ENCODE results near the gene CHP1. TPM values are rescaled to one million over a fixed set of nuclear protein-coding genes. Genes with fewer than 3 reads are reported as not detected.
"Not testable (repeated sequence)": the region's sequence is repeated elsewhere in the genome, so short reads cannot be mapped to it uniquely, and the experiment has no call there.

The CHP1 gene
- total RNA-seq, 2 donors from 2014 or later, result 407 to 410 TPM

DNA sequence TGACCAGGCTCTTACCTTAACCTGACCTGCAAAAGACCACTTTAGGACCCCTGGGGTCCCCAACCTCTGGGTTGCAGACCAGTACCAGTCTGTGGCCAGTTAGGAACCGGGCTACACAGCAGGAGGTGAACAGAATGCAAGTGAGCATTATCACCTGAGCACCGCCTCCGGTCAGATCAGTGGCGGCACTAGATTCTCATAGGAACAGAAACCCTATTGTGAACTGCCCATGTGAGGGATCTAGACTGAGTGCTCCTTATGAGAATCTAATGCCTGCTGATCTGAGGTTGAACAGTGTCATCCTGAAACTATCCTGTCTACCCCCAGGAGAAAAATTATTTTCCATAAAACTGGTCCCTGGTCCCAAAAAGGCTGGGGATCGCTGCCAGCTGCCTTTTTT lies 20.3 kb downstream of the CHP1 start:
- intact Hi-C loops (cut with DNase I, micrococcal nuclease), result no loop called here
- ATAC-seq (no peak), DNase-seq (no peak)

DNA sequence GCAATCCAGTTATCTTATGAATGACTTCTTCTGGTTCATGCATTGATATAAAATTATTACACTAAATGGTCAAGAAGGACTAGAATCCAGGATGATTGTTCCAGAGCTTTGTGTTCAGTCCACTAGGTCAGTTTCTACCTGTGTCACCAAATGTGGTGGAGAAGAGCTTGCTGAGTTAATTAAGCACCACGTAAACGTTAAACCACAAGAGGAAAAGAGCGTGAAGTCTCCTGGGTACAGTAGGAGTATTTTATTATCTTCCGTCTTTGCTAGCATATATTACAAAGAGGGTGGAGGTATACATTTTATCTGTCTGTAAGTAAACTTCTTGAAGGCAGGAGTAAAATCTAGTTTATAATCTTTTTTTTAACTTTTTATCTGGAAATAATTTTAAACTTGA lies 23.5 kb downstream of the CHP1 start:
- ATAC-seq (no peak), DNase-seq (no peak)
- intact Hi-C loops (cut with DNase I, micrococcal nuclease), result no loop called here

DNA sequence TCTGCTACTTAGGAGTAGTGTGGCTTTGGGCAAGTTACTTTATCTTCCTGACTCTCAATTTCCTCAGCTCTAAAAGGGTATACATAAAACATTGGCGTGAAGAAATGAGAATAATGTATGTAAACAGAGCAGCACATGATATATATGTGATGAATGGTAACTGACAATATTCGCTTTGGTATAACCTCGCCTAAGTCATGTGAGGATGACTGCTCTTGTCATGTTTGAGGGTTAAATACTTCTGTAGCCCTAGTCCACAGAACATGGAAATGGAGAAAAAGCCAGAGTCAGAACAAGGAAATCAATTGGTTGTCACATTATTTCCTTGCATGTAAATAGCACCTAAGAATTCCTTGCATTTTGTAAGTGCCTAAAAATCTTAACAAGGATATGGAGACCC lies 25.0 kb downstream of the CHP1 start:
- DNase-seq (no peak), ATAC-seq (no peak)
- intact Hi-C loops (cut with DNase I, micrococcal nuclease), result no loop called here

DNA sequence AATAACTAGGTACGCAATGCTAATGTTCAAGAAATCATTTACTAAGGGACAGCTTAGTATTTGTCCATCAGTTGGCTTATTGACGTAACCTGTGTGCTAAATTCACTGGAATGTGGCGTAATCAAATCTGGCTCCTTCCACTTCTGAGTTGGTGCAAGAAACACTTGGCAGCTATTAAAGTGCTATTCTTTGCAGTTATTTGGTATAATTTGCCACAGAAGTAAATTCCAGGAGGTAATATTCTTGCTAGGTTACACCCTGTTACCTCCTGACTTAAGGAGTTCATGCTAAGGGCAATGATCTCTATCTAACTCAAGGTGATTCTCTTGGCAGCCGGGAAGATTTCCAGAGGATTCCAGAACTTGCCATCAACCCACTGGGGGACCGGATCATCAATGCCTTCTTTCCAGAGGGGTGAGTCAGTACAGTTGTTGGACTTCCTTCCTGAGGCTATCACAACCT lies 25.5 kb downstream of the CHP1 start:
- no peak for DNase-seq
- ATAC-seq, result peak; percentile 30
- intact Hi-C loops (cut with DNase I, micrococcal nuclease), result no loop called here

DNA sequence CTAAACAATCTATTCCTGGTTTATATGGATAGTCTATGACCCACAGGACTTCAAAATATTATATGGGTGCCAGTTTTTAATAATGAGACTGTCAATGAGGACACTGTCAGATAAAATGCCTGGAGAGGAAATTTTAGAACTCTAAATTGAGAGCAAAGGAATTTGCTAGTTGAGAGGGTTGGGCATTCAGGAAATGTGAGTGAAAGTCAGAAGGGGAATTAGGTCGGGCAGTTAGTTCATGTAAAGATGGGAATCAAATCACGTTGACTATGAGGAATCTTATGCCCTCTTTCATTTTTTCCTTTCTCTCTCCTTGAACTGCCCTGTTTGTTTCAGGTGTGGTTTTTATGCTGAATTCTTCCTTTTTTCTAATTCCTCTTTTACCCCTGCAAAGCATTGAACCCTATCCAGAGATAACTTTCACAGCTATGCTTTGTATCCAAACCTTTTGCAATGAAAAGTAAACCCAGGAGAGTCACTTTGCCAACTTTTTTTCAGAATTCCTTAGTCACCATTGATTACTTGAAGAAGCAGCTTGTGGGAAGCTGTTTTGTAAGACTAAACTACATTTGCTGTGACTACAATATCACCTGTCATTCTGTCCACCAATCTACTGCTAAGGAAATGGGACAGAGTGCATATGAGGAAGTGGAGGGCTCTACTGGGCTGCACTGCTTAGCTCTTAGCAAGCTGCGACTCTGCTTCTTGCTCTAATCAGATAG lies 27.8 kb downstream of the CHP1 start:
- intact Hi-C loops (cut with DNase I, micrococcal nuclease), result no loop called here
- ATAC-seq, result peak; percentile 88
- DNase-seq, result peak; percentile 37 to 49

- ATAC-seq (peak; percentile 82), DNase-seq (peak; percentile 63 to 71)
Observed at GRCh38 chr15:41259546-41260189, 28.6 kb downstream of the CHP1 start.

GRCh38 chr15:41260924-41261323 lies 29.9 kb downstream of the CHP1 start:
- ATAC-seq; DNase-seq; intact Hi-C loops (cut with DNase I, micrococcal nuclease): not testable (repeated sequence)

More at GRCh38 chr15:41259546-41260189, 28.6 kb downstream of the CHP1 start:
- intact Hi-C loops (cut with DNase I, micrococcal nuclease), result no loop called here

GRCh38 chr15:41262571-41262970 lies 31.5 kb downstream of the CHP1 start:
- ATAC-seq (no peak), DNase-seq (no peak)
- intact Hi-C loops (cut with DNase I, micrococcal nuclease), result no loop called here

DNA sequence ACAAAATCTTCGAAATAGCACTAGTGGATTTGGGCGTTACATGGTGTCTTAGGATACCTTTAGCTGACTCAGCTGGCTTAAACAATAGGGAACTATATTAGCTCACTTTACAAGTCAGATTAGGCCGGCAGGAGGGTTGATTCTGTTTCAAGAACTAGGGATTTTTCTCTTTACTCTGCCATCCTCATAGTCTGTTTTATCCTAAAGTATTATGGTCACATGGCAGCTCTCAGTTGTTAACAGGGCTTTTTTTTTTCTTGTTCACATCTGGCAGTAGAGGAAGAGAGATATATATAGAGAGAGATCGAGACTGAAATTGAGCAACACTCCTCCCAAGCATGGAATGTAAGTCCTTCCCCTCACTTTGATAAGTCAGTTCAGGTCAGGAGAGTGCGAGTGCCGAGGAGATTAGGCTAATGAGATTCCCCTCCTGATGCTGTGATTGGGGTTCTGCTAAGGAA lies 32.9 kb downstream of the CHP1 start:
- no peak for ATAC-seq
- intact Hi-C loops (cut with DNase I, micrococcal nuclease), result no loop called here
- no peak for DNase-seq

DNA sequence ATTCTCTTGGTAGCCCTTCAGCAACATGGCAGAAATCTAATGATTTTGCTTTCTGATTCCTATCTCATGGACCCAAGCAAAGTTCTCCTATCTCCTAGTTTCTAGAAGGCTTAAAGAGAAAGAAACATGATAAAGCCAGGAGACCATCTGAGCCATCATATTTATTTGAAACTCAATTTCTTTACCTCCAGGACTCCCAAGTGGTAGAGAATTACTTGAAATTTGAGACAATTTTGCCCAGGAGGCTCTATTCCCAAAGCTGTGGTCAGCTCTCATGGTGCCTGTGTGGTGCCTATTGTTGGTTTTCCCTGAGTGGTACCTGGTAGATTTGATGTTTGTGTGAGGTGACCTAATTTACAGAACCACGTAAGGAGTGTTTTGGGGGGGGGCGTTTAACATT lies 38.8 kb downstream of the CHP1 start:
- ATAC-seq (no peak), DNase-seq (no peak)
- intact Hi-C loops (cut with DNase I, micrococcal nuclease), result no loop called here

GRCh38 chr15:41276831-41277230 lies 45.8 kb downstream of the CHP1 start:
- peak; percentile 79 for ATAC-seq
- no peak for DNase-seq
- intact Hi-C loops (cut with DNase I, micrococcal nuclease), result no loop called here

GRCh38 chr15:41278319-41278718 lies 47.3 kb downstream of the CHP1 start:
- DNase-seq, result no peak
- ATAC-seq, result no peak
- intact Hi-C loops (cut with DNase I, micrococcal nuclease), result no loop called here

- no peak for ATAC-seq
- no peak for DNase-seq
- intact Hi-C loops (cut with DNase I, micrococcal nuclease), result no loop called here
Observed at GRCh38 chr15:41279535-41280283, 48.6 kb downstream of the CHP1 start.

GRCh38 chr15:41281236-41281635 lies 50.2 kb downstream of the CHP1 start:
- intact Hi-C loops (cut with DNase I, micrococcal nuclease), result no loop called here
- ATAC-seq (no peak), DNase-seq (no peak)

DNA sequence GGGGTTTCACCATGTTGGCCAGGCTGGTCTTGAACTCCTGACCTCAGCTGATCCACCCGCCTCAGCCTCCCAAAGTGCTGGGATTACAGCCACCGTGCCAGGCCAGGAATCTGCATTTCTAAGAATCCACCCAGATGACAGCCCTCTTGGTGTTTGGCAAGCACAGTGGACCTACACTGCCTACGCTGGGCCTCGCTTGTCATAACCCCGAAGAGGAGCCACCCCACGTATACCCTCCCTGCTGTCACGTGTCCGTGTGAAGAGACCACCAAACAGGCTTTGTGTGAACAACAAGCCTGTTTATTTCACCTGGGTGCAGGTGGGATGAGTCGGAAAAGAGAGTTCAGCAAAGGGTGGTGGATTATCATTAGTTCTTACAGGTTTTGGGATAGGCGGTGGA lies 51.4 kb downstream of the CHP1 start:
- ATAC-seq; DNase-seq; intact Hi-C loops (cut with DNase I, micrococcal nuclease): not testable (repeated sequence)

GRCh38 chr15:41282980-41283652 lies 52.0 kb downstream of the CHP1 start:
- intact Hi-C loops (cut with DNase I, micrococcal nuclease); DNase-seq: not testable (repeated sequence)
- peak; percentile 9 for ATAC-seq

DNA sequence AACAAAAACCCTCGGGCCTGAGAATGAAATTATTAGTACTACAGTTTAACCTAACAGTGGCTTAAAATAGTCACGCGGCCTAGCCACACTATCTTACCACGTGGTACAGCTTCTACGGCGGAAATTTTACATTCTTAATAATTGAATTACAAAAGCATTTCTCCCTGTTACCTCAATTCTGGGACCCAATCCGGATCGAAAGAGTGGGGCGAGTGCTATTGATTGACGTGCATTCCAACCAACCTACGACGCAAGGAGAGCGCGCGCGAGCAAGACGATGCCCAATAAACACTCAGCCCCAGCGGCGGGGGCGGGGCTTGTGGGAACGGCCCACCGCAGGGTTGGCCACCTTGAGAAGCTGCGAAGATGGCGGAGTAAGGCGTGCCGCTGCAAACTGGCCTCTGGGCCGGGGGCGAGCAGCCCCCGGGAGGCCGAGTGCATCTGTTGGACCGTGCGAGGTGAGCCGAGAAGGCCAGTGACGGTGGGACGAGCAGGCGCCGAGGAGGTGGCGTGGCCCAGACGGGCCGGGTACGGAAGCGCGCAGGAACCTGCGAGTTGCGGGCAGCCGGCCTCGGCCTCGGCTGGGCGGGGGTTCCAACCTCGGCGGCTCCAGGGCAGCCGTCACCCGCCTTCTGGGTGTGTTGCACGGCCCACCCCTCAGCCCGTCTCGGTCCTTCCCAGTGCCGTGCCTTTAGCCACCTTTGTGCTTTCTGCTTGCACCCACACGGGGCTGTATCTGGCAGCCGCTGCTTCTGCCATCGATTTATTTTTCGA lies 52.8 kb downstream of the CHP1 start:
- intact Hi-C loops (cut with DNase I, micrococcal nuclease), result no loop called here
- DNase-seq (peak; percentile 98), ATAC-seq (peak; percentile 95)

- intact Hi-C loops (cut with DNase I, micrococcal nuclease), result no loop called here
- DNase-seq, result peak in 1 of 2 donors; percentile 37
- ATAC-seq, result peak; percentile 33
Observed at GRCh38 chr15:41284427-41285177, 53.5 kb downstream of the CHP1 start.

Data from left colon (tissue), 2 donors.